Measurements from ENCODE around the gene SORL1-AS1.
"Not testable (repeated sequence)": the region's sequence is repeated elsewhere in the genome, so short reads cannot be mapped to it uniquely, and the experiment has no call there.

SORL1-AS1 gene

GRCh38 chr11:121482231-121483129 is 29.7 kb upstream of the SORL1-AS1 start:
- H3K36me3 Mint-ChIP-seq: peaks cover 2% of the 10 kb centered on the region
- H3K27ac Mint-ChIP-seq: peak overlapping the region; percentile 72 to 89 (median 86)
- no peaks in the 10 kb centered on the region for H3K27me3 Mint-ChIP-seq

GRCh38 chr11:121481484-121482230 is 28.9 kb upstream of the SORL1-AS1 start:
- not testable (repeated sequence) for H3K27me3 Mint-ChIP-seq, H3K36me3 Mint-ChIP-seq, H3K9me3 Mint-ChIP-seq
- H3K27ac Mint-ChIP-seq: peak overlapping the region; percentile 72 to 89 (median 86)
- H3K4me3 Mint-ChIP-seq: peak overlapping the region; percentile 10 to 85 (median 65)
- H3K4me1 Mint-ChIP-seq: peaks cover 19 to 30% (median 26%) of the 10 kb centered on the region in 3 donors

More at GRCh38 chr11:121482231-121483129, 29.7 kb upstream of the SORL1-AS1 start:
- H3K4me3 Mint-ChIP-seq: peak overlapping the region; percentile 10 to 85 (median 65)
- no peaks in the 10 kb centered on the region for H3K9me3 Mint-ChIP-seq
- H3K4me1 Mint-ChIP-seq: peaks cover 19 to 30% (median 26%) of the 10 kb centered on the region in 3 donors

DNA sequence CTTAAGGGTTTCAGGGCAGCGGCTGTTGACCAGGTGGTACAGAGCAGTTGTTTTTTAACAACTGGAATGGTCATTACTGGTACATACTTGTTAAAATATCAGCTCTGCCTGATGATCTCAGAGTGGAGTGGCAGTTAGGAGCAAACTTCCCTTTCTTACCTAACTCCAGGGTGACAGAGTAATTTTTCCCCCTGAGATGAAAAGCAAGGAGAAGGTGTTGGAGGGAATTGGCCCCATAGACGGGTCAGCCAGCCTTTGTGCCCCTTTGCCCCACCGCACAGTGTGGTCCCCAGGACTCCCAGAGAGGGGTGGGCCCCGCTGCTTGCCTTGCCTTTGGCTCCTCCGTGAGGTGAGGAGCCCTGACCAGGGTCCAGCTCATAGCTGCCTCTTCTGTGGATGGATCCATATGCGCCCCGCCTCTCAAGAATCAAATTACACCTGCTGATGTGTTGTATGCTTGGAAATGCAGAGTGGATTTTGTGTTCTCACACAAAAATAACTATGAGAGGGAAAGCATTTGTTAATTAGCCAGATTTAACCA is 27.0 kb upstream of the SORL1-AS1 start:
- H3K36me3 Mint-ChIP-seq: no peaks in the 10 kb centered on the region
- peaks cover 19 to 33% (median 29%) of the 10 kb centered on the region in 3 donors for H3K4me1 Mint-ChIP-seq
- no peak overlapping the region for H3K27ac Mint-ChIP-seq
- no peaks in the 10 kb centered on the region for H3K27me3 Mint-ChIP-seq
- no peak overlapping the region for H3K4me3 Mint-ChIP-seq
- no peaks in the 10 kb centered on the region for H3K9me3 Mint-ChIP-seq

DNA sequence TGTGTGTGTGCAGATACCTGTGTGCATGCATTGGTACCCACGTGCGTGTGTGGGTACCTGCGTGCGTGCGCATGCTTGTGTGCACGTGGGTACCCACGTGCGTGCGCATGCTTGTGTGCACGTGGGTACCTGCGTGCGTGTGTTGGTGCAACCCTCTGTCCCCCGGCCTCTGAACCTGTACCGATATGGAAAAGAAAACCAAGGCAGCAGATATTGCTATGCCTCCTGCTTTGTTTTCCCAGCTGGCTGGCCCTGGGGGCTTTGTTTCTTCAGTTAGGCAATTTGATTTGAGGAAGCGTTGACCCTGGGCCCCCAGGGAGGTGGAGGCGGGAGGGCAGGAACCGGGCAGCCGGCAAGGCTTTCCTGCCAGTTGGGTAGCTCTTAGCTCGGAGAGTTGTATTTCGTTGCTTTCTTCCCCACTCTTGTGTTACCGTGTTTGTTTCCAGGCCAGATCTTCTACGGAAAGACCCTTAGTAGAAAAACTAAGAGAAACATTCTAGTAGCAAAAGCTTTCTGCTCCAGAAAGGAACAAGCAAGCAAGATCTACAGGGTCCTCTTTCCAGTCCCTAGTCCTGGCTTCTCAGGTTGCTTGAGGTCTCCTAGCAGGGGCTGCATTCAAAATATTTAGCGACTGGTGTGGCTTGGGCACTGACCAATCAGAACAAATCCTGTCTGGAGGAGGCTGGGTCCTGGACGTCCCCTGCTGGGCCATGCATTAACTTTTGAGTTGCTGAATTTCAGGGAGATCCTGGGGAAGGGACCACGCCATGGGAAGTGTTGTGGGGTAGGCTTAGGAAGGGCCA is 26.3 kb upstream of the SORL1-AS1 start:
- Mint-ChIP-seq H3K36me3 (no peaks in the 10 kb centered on the region), H3K27me3 (no peaks in the 10 kb centered on the region), H3K4me3 (no peak overlapping the region), H3K27ac (no peak overlapping the region), H3K9me3 (no peaks in the 10 kb centered on the region), H3K4me1 (peaks cover 18 to 28% (median 24%) of the 10 kb centered on the region in 3 donors)

DNA sequence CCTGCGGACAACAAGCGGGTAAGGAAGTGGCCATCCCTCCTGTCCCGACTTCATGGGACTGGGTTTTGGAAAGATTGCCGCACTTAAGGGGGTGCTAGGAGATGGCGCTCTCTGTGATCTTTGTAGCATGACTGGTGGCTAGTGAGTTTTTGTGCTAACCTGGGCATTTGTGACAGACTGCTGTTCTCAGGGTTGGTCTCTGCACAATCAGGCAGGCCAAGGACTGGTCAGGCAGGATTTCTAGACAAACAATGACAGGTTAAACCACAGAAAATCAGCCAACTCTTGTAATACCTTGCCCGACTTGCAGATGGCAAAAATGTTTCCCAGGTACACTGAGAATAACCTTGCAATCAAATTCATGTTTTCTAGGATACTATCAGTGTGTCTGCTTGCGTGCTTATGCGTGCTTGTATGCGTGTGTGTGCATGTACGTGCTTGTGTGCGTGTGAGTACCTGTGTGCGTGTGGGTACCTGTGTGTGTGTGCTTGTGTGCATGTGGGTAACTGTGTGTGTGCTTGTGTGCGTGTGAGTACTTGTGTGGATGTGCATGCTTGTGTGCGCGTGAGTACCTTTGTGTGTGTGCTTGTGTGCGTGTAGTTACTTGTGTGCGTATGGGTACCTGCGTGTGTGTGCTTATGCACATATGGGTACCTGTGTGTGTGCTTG is 25.6 kb upstream of the SORL1-AS1 start:
- H3K4me3 Mint-ChIP-seq: peak overlapping the region in 1 of 4 donors; percentile 63
- no peaks in the 10 kb centered on the region for H3K36me3 Mint-ChIP-seq
- no peaks in the 10 kb centered on the region for H3K27me3 Mint-ChIP-seq
- H3K27ac Mint-ChIP-seq: peak overlapping the region in 2 of 3 donors; percentile 32 to 42
- no peaks in the 10 kb centered on the region for H3K9me3 Mint-ChIP-seq
- H3K4me1 Mint-ChIP-seq: peaks cover 13 to 21% (median 18%) of the 10 kb centered on the region in 3 donors

- H3K4me3 Mint-ChIP-seq: no peak overlapping the region
- H3K27ac Mint-ChIP-seq: peak overlapping the region in 1 of 3 donors; percentile 21
- no peaks in the 10 kb centered on the region for H3K36me3 Mint-ChIP-seq
- H3K9me3 Mint-ChIP-seq: no peaks in the 10 kb centered on the region
- H3K4me1 Mint-ChIP-seq: peaks cover 0 to 12% (median 7%) of the 10 kb centered on the region in 3 donors
- peaks cover 1% of the 10 kb centered on the region for H3K27me3 Mint-ChIP-seq
Measured at GRCh38 chr11:121476379-121477032, 23.7 kb upstream of the SORL1-AS1 start.

DNA sequence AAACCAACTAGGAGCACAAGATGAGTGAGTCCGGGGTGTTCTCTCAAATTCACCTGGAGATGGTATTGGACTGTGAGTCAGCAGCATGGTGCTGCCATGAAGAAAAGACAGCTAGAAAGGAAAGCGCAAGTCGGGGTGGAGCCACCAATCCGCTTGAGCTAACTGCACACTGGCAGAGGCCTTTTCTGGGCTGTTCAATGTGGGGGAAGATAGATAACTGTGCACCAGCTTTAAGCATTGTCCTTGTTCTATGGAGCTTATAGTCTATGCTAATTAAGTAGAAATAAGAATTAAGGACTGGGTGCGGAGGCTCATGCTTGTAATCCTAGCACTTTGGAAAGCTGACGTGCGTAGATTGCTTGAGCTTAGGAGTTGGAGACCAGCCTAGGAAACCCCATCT is 21.9 kb upstream of the SORL1-AS1 start:
- Mint-ChIP-seq H3K4me1 (peaks cover 0 to 16% (median 9%) of the 10 kb centered on the region in 3 donors), H3K27ac (no peak overlapping the region), H3K36me3 (peaks cover 3% of the 10 kb centered on the region)

GRCh38 chr11:121473064-121473777 is 20.5 kb upstream of the SORL1-AS1 start:
- Mint-ChIP-seq H3K27ac (no peak overlapping the region), H3K9me3 (no peaks in the 10 kb centered on the region), H3K36me3 (peaks cover 3% of the 10 kb centered on the region), H3K4me3 (peak overlapping the region in 1 of 4 donors; percentile 30), H3K27me3 (peaks cover 8% of the 10 kb centered on the region), H3K4me1 (peaks cover 2 to 20% (median 13%) of the 10 kb centered on the region in 3 donors)

More for the DNA sequence above, 21.9 kb upstream of the SORL1-AS1 start:
- Mint-ChIP-seq H3K27me3 (peaks cover 2% of the 10 kb centered on the region), H3K4me3 (no peak overlapping the region), H3K9me3 (no peaks in the 10 kb centered on the region)

- no peak overlapping the region for H3K4me3 Mint-ChIP-seq
- no peak overlapping the region for H3K27ac Mint-ChIP-seq
- peaks cover 10 to 27% (median 21%) of the 10 kb centered on the region in 3 donors for H3K4me1 Mint-ChIP-seq
- H3K36me3 Mint-ChIP-seq: peaks cover 3% of the 10 kb centered on the region
- H3K27me3 Mint-ChIP-seq: peaks cover 14% of the 10 kb centered on the region
- no peaks in the 10 kb centered on the region for H3K9me3 Mint-ChIP-seq
Measured at GRCh38 chr11:121472312-121472711, 19.5 kb upstream of the SORL1-AS1 start.

GRCh38 chr11:121471167-121471566 is 18.4 kb upstream of the SORL1-AS1 start:
- Mint-ChIP-seq H3K27me3 (peaks cover 19% of the 10 kb centered on the region), H3K4me1 (peaks cover 18 to 33% (median 29%) of the 10 kb centered on the region in 3 donors), H3K4me3 (no peak overlapping the region), H3K9me3 (no peaks in the 10 kb centered on the region), H3K27ac (no peak overlapping the region), H3K36me3 (peaks cover 3% of the 10 kb centered on the region)

- peaks cover 22% of the 10 kb centered on the region for H3K27me3 Mint-ChIP-seq
- H3K9me3 Mint-ChIP-seq: no peaks in the 10 kb centered on the region
- H3K27ac Mint-ChIP-seq: no peak overlapping the region
- peaks cover 25 to 38% (median 31%) of the 10 kb centered on the region in 3 donors for H3K4me1 Mint-ChIP-seq
- H3K36me3 Mint-ChIP-seq: peaks cover 3% of the 10 kb centered on the region
- no peak overlapping the region for H3K4me3 Mint-ChIP-seq
Measured at GRCh38 chr11:121469910-121470309, 17.1 kb upstream of the SORL1-AS1 start.

DNA sequence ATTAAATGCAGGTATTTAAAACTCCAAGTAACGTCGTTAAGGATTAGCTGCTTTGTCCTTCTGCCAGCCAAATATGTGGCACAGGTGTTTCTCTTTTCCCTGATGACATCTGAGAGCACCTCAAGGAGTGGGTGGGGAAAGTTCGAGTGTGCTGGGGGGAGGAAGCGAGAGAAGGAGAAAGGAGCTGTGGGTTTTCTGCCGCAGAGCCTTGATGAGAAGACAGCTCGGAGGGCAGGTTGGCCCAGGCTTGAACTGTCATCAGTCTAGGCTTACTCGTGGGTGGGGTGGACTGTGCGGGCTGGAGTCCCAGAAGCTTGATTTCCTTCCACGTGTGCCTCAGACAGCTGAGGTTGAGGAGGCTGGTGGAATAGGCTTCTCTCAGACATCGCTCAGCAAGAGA is 15.2 kb upstream of the SORL1-AS1 start:
- peak overlapping the region in 1 of 3 donors; percentile 10 for H3K27ac Mint-ChIP-seq
- peaks cover 3% of the 10 kb centered on the region for H3K36me3 Mint-ChIP-seq
- H3K9me3 Mint-ChIP-seq: no peaks in the 10 kb centered on the region
- H3K4me1 Mint-ChIP-seq: peaks cover 38 to 48% (median 44%) of the 10 kb centered on the region in 3 donors
- peaks cover 26% of the 10 kb centered on the region for H3K27me3 Mint-ChIP-seq
- H3K4me3 Mint-ChIP-seq: peak overlapping the region in 3 of 4 donors; percentile 34 to 58 (median 43)

DNA sequence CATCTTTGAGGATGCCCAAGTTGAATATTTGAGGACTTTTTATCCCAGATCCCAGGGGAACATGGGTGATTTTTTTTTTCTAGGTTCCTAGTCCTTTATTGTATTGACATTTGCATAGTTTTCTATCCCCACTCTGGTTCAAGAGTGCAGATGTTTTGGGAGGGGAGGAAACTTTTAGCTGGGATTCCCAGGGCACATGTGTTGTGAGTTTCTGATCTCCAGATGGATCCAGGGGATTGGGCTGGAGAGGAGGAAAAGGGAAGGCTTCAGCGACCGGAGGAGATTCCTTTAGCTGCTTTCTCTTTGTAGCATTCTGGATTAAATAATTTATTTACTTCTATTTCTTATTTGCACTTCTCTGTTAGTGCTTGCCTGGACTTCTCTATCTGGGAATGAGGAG is 14.7 kb upstream of the SORL1-AS1 start:
- Mint-ChIP-seq H3K9me3 (no peaks in the 10 kb centered on the region), H3K4me3 (peak overlapping the region in 3 of 4 donors; percentile 16 to 89 (median 61)), H3K4me1 (peaks cover 40 to 52% (median 41%) of the 10 kb centered on the region in 3 donors), H3K36me3 (peaks cover 3% of the 10 kb centered on the region), H3K27me3 (peaks cover 26% of the 10 kb centered on the region), H3K27ac (peak overlapping the region in 1 of 3 donors; percentile 14)

All from IgD-negative memory B cell (primary cell).